C4-2B (cell line): ENCODE measurements around the gene MPZL2.

Source experiments
- CTCF ChIP-seq: fragments of 450-650 bp; conservative IDR thresholded peaks from 2 replicates; pipeline ENCODE4 v1.5.1; 2017; ENCODE audit warnings: mild to moderate bottlenecking
- ZFX ChIP-seq: fragments of 450-650 bp; IDR thresholded peaks from 2 replicates; pipeline ENCODE4 v1.6.1; 2017

GRCh38 chr11:118263695-118264568 is at the start of gene MPZL2:
- TF ChIP-seq CTCF (peak; percentile 28), ZFX (no peak)
